ENCODE results near the gene ACOX2. TPM values are rescaled to one million over a fixed set of nuclear protein-coding genes. Genes with fewer than 3 reads are reported as not detected.

Gene ACOX2
- total RNA-seq, 1 donor from 2014 or later = not detected

- Mint-ChIP-seq H3K27me3 (peaks cover 11% of the 10 kb centered on the region), H3K36me3 (ENCODE audit: low read depth) (no peaks in the 10 kb centered on the region), H3K4me3 (no peak overlapping the region), H3K27ac (no peak overlapping the region), H3K9me3 (no peaks in the 10 kb centered on the region), H3K4me1 (peaks cover 4% of the 10 kb centered on the region)
- intact Hi-C loops (cut with micrococcal nuclease) = no loop called here
- DNase-seq = no peak
These were observed 35.7 kb upstream of the ACOX2 start for GRCh38 chr3:58572634-58573230.

- Mint-ChIP-seq H3K4me3 (no peak overlapping the region), H3K4me1 (peaks cover 4% of the 10 kb centered on the region), H3K27ac (no peak overlapping the region), H3K9me3 (no peaks in the 10 kb centered on the region), H3K36me3 (ENCODE audit: low read depth) (no peaks in the 10 kb centered on the region), H3K27me3 (peaks cover 11% of the 10 kb centered on the region)
- intact Hi-C loops (cut with micrococcal nuclease) = no loop called here
- DNase-seq = no peak
These were observed 35.1 kb upstream of the ACOX2 start for GRCh38 chr3:58572013-58572633.

- Mint-ChIP-seq H3K9me3 (no peaks in the 10 kb centered on the region), H3K4me3 (no peak overlapping the region), H3K36me3 (ENCODE audit: low read depth) (no peaks in the 10 kb centered on the region), H3K27me3 (peaks cover 9% of the 10 kb centered on the region), H3K27ac (no peak overlapping the region), H3K4me1 (peaks cover 4% of the 10 kb centered on the region)
- intact Hi-C loops (cut with micrococcal nuclease) = no loop called here
- no peak for DNase-seq
These were observed 33.9 kb upstream of the ACOX2 start for GRCh38 chr3:58570851-58571250.

GRCh38 chr3:58569287-58570001, 32.5 kb upstream of the ACOX2 start:
- Mint-ChIP-seq H3K27me3 (peaks cover 9% of the 10 kb centered on the region), H3K36me3 (ENCODE audit: low read depth) (no peaks in the 10 kb centered on the region), H3K9me3 (no peaks in the 10 kb centered on the region), H3K27ac (no peak overlapping the region), H3K4me1 (peaks cover 4% of the 10 kb centered on the region), H3K4me3 (no peak overlapping the region)
- intact Hi-C loops (cut with micrococcal nuclease) = no loop called here
- no peak for DNase-seq

GRCh38 chr3:58568572-58569286, 31.7 kb upstream of the ACOX2 start:
- peaks cover 7% of the 10 kb centered on the region for H3K27me3 Mint-ChIP-seq
- no peak overlapping the region for H3K4me3 Mint-ChIP-seq
- peaks cover 4% of the 10 kb centered on the region for H3K4me1 Mint-ChIP-seq
- no peak overlapping the region for H3K27ac Mint-ChIP-seq
- peak; percentile 91 for DNase-seq
- H3K36me3 Mint-ChIP-seq (ENCODE audit: low read depth) = no peaks in the 10 kb centered on the region
- H3K9me3 Mint-ChIP-seq = no peaks in the 10 kb centered on the region
- intact Hi-C loops (cut with micrococcal nuclease) = loop anchor here (1.0 kb wide), 1 partner anchor 62 kb away; no protein-coding TSS in a partner anchor

- peaks cover 8% of the 10 kb centered on the region for H3K27me3 Mint-ChIP-seq
- intact Hi-C loops (cut with micrococcal nuclease) = no loop called here
- DNase-seq = no peak
- H3K36me3 Mint-ChIP-seq (ENCODE audit: low read depth) = no peaks in the 10 kb centered on the region
- H3K4me3 Mint-ChIP-seq = no peak overlapping the region
- no peak overlapping the region for H3K27ac Mint-ChIP-seq
- no peaks in the 10 kb centered on the region for H3K9me3 Mint-ChIP-seq
- H3K4me1 Mint-ChIP-seq = peaks cover 4% of the 10 kb centered on the region
These were observed 30.2 kb upstream of the ACOX2 start for GRCh38 chr3:58567251-58567515.

- no peak for DNase-seq
- Mint-ChIP-seq H3K27ac (no peak overlapping the region), H3K9me3 (no peaks in the 10 kb centered on the region), H3K4me3 (no peak overlapping the region), H3K36me3 (ENCODE audit: low read depth) (no peaks in the 10 kb centered on the region), H3K27me3 (peaks cover 4% of the 10 kb centered on the region), H3K4me1 (peaks cover 4% of the 10 kb centered on the region)
- intact Hi-C loops (cut with micrococcal nuclease) = no loop called here
These were observed 29.6 kb upstream of the ACOX2 start for GRCh38 chr3:58566398-58567250.

- intact Hi-C loops (cut with micrococcal nuclease) = no loop called here
- Mint-ChIP-seq H3K9me3 (no peaks in the 10 kb centered on the region), H3K36me3 (ENCODE audit: low read depth) (no peaks in the 10 kb centered on the region), H3K27ac (no peak overlapping the region), H3K4me3 (no peak overlapping the region), H3K27me3 (peaks cover 2% of the 10 kb centered on the region), H3K4me1 (peaks cover 4% of the 10 kb centered on the region)
- DNase-seq = no peak
These were observed 28.8 kb upstream of the ACOX2 start for GRCh38 chr3:58565621-58566397.

- intact Hi-C loops (cut with micrococcal nuclease) = no loop called here
- Mint-ChIP-seq H3K9me3 (no peaks in the 10 kb centered on the region), H3K4me3 (no peak overlapping the region)
These were observed 27.6 kb upstream of the ACOX2 start for GRCh38 chr3:58564456-58565160.

GRCh38 chr3:58564054-58564453, 27.1 kb upstream of the ACOX2 start:
- Mint-ChIP-seq H3K36me3 (ENCODE audit: low read depth) (no peaks in the 10 kb centered on the region), H3K4me1 (peaks cover 4% of the 10 kb centered on the region), H3K4me3 (no peak overlapping the region), H3K9me3 (no peaks in the 10 kb centered on the region), H3K27ac (no peak overlapping the region), H3K27me3 (peaks cover 2% of the 10 kb centered on the region)
- no peak for DNase-seq
- intact Hi-C loops (cut with micrococcal nuclease) = no loop called here

More at GRCh38 chr3:58564456-58565160, 27.6 kb upstream of the ACOX2 start:
- no peak for DNase-seq
- Mint-ChIP-seq H3K4me1 (peaks cover 4% of the 10 kb centered on the region), H3K36me3 (ENCODE audit: low read depth) (no peaks in the 10 kb centered on the region), H3K27ac (no peak overlapping the region), H3K27me3 (peaks cover 2% of the 10 kb centered on the region)

GRCh38 chr3:58563386-58564035, 26.5 kb upstream of the ACOX2 start:
- H3K36me3 Mint-ChIP-seq (ENCODE audit: low read depth) = no peaks in the 10 kb centered on the region
- H3K4me1 Mint-ChIP-seq = no peaks in the 10 kb centered on the region
- H3K27ac Mint-ChIP-seq = no peak overlapping the region
- peaks cover 2% of the 10 kb centered on the region for H3K27me3 Mint-ChIP-seq
- no peak overlapping the region for H3K4me3 Mint-ChIP-seq
- H3K9me3 Mint-ChIP-seq = no peaks in the 10 kb centered on the region
- DNase-seq = no peak
- intact Hi-C loops (cut with micrococcal nuclease) = no loop called here

GRCh38 chr3:58562498-58562897, 25.5 kb upstream of the ACOX2 start:
- no peak overlapping the region for H3K27ac Mint-ChIP-seq
- DNase-seq = no peak
- H3K4me3 Mint-ChIP-seq = no peak overlapping the region
- H3K27me3 Mint-ChIP-seq = peaks cover 2% of the 10 kb centered on the region
- H3K4me1 Mint-ChIP-seq = no peaks in the 10 kb centered on the region
- no peaks in the 10 kb centered on the region for H3K36me3 Mint-ChIP-seq (ENCODE audit: low read depth)
- intact Hi-C loops (cut with micrococcal nuclease) = no loop called here
- no peaks in the 10 kb centered on the region for H3K9me3 Mint-ChIP-seq

Measured in activated CD4-positive, alpha-beta T cell treated with anti-CD3 and anti-CD28 coated beads, Interleukin-2, amount 10 ng/mL, durations not matched to agents 24 days and 14 days (primary cell).